Lower leg skin (tissue), 4 donors: ENCODE measurements around the gene LAMC2. TPM values are rescaled to one million over a fixed set of nuclear protein-coding genes. Genes with fewer than 3 reads are reported as not detected.
"Not testable (repeated sequence)": the region's sequence is repeated elsewhere in the genome, so short reads cannot be mapped to it uniquely, and the experiment has no call there.

Experiments
- DNase-seq, 2 donors: peaks; one replicate each; pipeline ENCODE4 v3.0.0-alpha.2; 2019; ENCODE audit warnings: low spot score in 2 of 2
- H3K4me3 ChIP-seq: fragments of 200-600 bp; sonication (generic); 2 replicates; pipeline ENCODE4 v1.5.1; 2017; ENCODE audit warnings: mild to moderate bottlenecking, low read depth; ENCODE audit not compliant: poor library complexity, severe bottlenecking
- CTCF ChIP-seq, 3 donors: fragments of 450-650 bp; IDR thresholded peaks; one replicate each; pipeline ENCODE4 v1.5.1; 2016; ENCODE audit warnings: antibody characterized with exemption in 3 of 3, mild to moderate bottlenecking in 3 of 3, moderate library complexity in 2 of 3
- POLR2A ChIP-seq, 2 donors: fragments of 450-650 bp; IDR thresholded peaks; one replicate each; pipeline ENCODE4 v1.6.1; 2016 to 2017; ENCODE audit warnings: antibody characterized with exemption in 2 of 2, mild to moderate bottlenecking in 1 of 2, moderate library complexity in 1 of 2
- WGBS, 2 donors: methylation state at CpG; one replicate each; pipeline ENCODE4 v1.1.5; 2018; 5-methylcytosine and 5-hydroxymethylcytosine counted together
- intact Hi-C: fragments of 100-400 bp; cut with DNase I; formaldehyde crosslinking; loops from one replicate; pipeline ENCODE4 v1.15.0; 2023; ENCODE audit warnings: low total_unique reads
- total RNA-seq, 4 donors: library from RNA; depleted of rRNA; stranded (reverse); fragments of >200 nt; gene quantifications; one replicate each; pipeline ENCODE4 v1.1.0, GENCODE V29; 2016

Gene LAMC2
- total RNA-seq, 4 donors from 2014 or later = 29.6 to 36.8 (median 33.1) TPM

GRCh38 chr1:183273300-183273699 lies 87.2 kb downstream of the LAMC2 start:
- WGBS, 2 donors = 66 to 69% methylated on average over 5 of the region's 5 CpGs
- TF ChIP-seq CTCF (IDR thresholded peaks at IDR 0.05) (no peak), POLR2A (IDR thresholded peaks at IDR 0.05) (no peak)
- intact Hi-C loops = no loop called here
- H3K4me3 ChIP-seq = no peak overlapping the region
- DNase-seq = peak in 1 of 2 donors; percentile 43

GRCh38 chr1:183273984-183274383 lies 87.9 kb downstream of the LAMC2 start:
- intact Hi-C loops, H3K4me3 ChIP-seq: not testable (repeated sequence)
- 81 to 88% methylated on average over 4 of the region's 4 CpGs for WGBS, 2 donors
- peak in 1 of 2 donors; percentile 49 for DNase-seq

- peak in 1 of 2 donors; percentile 61 for DNase-seq
- TF ChIP-seq CTCF (IDR thresholded peaks at IDR 0.05) (no peak), POLR2A (IDR thresholded peaks at IDR 0.05) (no peak)
- 87 to 91% methylated on average over 3 of the region's 3 CpGs for WGBS, 2 donors
- intact Hi-C loops = no loop called here
- no peak overlapping the region for H3K4me3 ChIP-seq
Observed at GRCh38 chr1:183274836-183275235, 88.8 kb downstream of the LAMC2 start.

- 93 to 96% methylated on average over 3 of the region's 3 CpGs for WGBS, 2 donors
- TF ChIP-seq POLR2A (IDR thresholded peaks at IDR 0.05) (no peak), CTCF (IDR thresholded peaks at IDR 0.05) (no peak)
- peak in 1 of 2 donors; percentile 59 for DNase-seq
- intact Hi-C loops = no loop called here
- no peak overlapping the region for H3K4me3 ChIP-seq
Observed at GRCh38 chr1:183275322-183275721, 89.3 kb downstream of the LAMC2 start.

GRCh38 chr1:183276386-183277080 lies 90.5 kb downstream of the LAMC2 start:
- intact Hi-C loops = no loop called here
- H3K4me3 ChIP-seq = no peak overlapping the region
- 81 to 91% methylated on average over 9 of the region's 9 CpGs for WGBS, 2 donors
- TF ChIP-seq CTCF (IDR thresholded peaks at IDR 0.05) = no peak
- peak in 1 of 2 donors; percentile 18 for DNase-seq

- peak in 1 of 2 donors; percentile 76 for DNase-seq
- TF ChIP-seq POLR2A (IDR thresholded peaks at IDR 0.05) (no peak), CTCF (IDR thresholded peaks at IDR 0.05) (no peak)
- H3K4me3 ChIP-seq = no peak overlapping the region
- intact Hi-C loops = no loop called here
- WGBS, 2 donors = 73 to 80% methylated on average over 7 of the region's 7 CpGs
Observed at GRCh38 chr1:183277821-183278738, 92.0 kb downstream of the LAMC2 start.
